ENCODE measurements around the gene NANOG. TPM values are rescaled to one million over a fixed set of nuclear protein-coding genes. Genes with fewer than 3 reads are reported as not detected.
"Not testable (repeated sequence)": the region's sequence is repeated elsewhere in the genome, so short reads cannot be mapped to it uniquely, and the experiment has no call there.

The NANOG gene
- total and polyA plus RNA-seq, 2 donors (not counting 3 experiments of a cell fraction or from before 2014, with no cell fraction given), result 0.03 TPM; not detected in 1

DNA sequence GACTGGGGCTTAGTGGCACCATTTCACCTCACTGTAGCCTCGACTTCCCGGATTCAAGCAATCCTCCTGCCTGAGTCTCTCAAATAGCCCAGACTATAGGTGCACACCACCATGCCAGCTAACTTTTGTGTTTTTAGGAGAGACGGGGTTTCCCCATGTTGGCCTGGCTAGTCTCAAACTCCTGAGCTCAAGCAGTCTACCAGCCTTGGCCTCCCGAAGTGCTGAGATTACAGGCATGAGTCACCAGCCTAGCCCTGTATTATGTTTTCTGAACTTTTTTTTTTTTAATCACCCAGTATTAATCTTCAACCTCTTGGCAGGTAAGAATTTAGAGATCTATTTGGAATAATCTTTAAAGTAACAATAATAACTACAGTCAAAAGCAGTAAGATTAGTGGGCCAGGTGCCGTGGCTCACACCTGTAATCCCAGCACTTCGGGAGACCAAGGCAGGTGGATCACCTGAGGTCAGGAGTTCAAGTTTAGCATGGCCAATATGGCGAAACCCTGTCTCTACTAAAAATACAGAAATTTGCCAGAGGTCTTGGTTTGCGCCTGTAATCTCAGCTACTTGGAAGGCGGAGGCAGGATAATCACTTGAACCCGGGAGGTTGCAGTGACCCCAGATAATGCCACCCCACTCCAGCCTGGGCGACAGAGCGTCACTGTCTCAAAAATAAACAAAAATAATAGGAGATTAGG lies 8.6 kb downstream of the NANOG start:
- Histone ChIP-seq H3K79me2 (ENCODE audit: control insufficient read depth, insufficient read depth, low read length) (no peaks in the 10 kb centered on the region), H4K20me1 (replicated peaks; ENCODE audit: control insufficient read depth, extremely low read depth, insufficient read depth, low read length) (no peaks in the 10 kb centered on the region), H3K9me3 (replicated peaks; ENCODE audit: control insufficient read depth, insufficient read depth, low read length) (no peaks in the 10 kb centered on the region), H3K36me3 (ENCODE audit: control insufficient read depth in 2 of 2, extremely low read depth in 1 of 2, insufficient read depth in 2 of 2, low read length in 2 of 2) (no peaks in the 10 kb centered on the region), H3K4me3 (replicated peaks in 1 of 3; ENCODE audit: insufficient read depth in 1 of 3, low read depth in 1 of 3, low read length in 3 of 3) (no peak overlapping the region), H3K9ac (replicated peaks; ENCODE audit: extremely low read depth, insufficient read depth, low read length) (no peak overlapping the region), H2AFZ (ENCODE audit: low read depth, low read length) (no peak overlapping the region), H3K4me1 (ENCODE audit: control insufficient read depth, extremely low read depth, insufficient read depth, low read length) (no peaks in the 10 kb centered on the region), H3K27me3 (ENCODE audit: control insufficient read depth in 2 of 2, insufficient read depth in 2 of 2, low read length in 2 of 2) (no peaks in the 10 kb centered on the region), H3K9me1 (replicated peaks; ENCODE audit: control insufficient read depth, extremely low read depth, insufficient read depth, low read length) (no peaks in the 10 kb centered on the region), H3K4me2 (ENCODE audit: insufficient read depth, low read length) (peak overlapping the region; percentile 6), H3K27ac (ENCODE audit: insufficient read depth, low read depth, low read length) (no peak overlapping the region)
- ChIA-PET POLR2A (interaction anchor here (0.7 kb wide), 1 partner anchor 107 kb away, joined by 3 read pairs; no protein-coding TSS in a partner anchor), CTCF (interaction anchor here (1.4 to 1.8 kb wide), 2 partner anchors 9 to 108 kb away, joined by 5 to 10 read pairs; no protein-coding TSS in a partner anchor)
- dilution Hi-C loops (cut with MboI; ENCODE audit: extremely low pct_ligation_motif_present, low sequenced_read_pairs), result no loop called here
- DNase-seq (ENCODE audit: low read depth, low spot score), result no peak
- BruUV-seq (replicated peaks), result no TSS peak
- TF ChIP-seq POLR2AphosphoS5 (IDR thresholded peaks at IDR 0.05; ENCODE audit: insufficient read depth, low read depth, low read length) (no peak), JUN (IDR thresholded peaks at IDR 0.05; ENCODE audit: borderline replicate concordance, insufficient read depth, insufficient read length, low read depth) (no peak), MYC (IDR thresholded peaks at IDR 0.05; ENCODE audit: low read depth, low read length) (no peak), GATA2 (IDR thresholded peaks at IDR 0.05; ENCODE audit: insufficient read depth, insufficient read length, low read depth, low read length) (no peak), EZH2 (IDR thresholded peaks at IDR 0.05; ENCODE audit: borderline replicate concordance, low read depth, low read length, severe bottlenecking) (no peak), POLR2A (IDR thresholded peaks at IDR 0.05; ENCODE audit: low read depth, low read length) (no peak), FOS (IDR thresholded peaks at IDR 0.05; ENCODE audit: borderline replicate concordance, insufficient read depth, low read length) (no peak)
- TF ChIP-seq, protein P1, sequence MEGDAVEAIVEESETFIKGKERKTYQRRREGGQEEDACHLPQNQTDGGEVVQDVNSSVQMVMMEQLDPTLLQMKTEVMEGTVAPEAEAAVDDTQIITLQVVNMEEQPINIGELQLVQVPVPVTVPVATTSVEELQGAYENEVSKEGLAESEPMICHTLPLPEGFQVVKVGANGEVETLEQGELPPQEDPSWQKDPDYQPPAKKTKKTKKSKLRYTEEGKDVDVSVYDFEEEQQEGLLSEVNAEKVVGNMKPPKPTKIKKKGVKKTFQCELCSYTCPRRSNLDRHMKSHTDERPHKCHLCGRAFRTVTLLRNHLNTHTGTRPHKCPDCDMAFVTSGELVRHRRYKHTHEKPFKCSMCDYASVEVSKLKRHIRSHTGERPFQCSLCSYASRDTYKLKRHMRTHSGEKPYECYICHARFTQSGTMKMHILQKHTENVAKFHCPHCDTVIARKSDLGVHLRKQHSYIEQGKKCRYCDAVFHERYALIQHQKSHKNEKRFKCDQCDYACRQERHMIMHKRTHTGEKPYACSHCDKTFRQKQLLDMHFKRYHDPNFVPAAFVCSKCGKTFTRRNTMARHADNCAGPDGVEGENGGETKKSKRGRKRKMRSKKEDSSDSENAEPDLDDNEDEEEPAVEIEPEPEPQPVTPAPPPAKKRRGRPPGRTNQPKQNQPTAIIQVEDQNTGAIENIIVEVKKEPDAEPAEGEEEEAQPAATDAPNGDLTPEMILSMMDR (IDR thresholded peaks at IDR 0.05; ENCODE audit: extremely low read depth in 1 of 2, insufficient read depth in 1 of 2, low read depth in 1 of 2, low read length in 2 of 2), result no peak
- TF ChIP-seq, protein P2, sequence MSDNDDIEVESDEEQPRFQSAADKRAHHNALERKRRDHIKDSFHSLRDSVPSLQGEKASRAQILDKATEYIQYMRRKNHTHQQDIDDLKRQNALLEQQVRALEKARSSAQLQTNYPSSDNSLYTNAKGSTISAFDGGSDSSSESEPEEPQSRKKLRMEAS (IDR thresholded peaks at IDR 0.05; ENCODE audit: insufficient read depth, insufficient read length), result no peak
- no peak for FAIRE-seq
- intact Hi-C loops (cut with micrococcal nuclease), result no loop called here

DNA sequence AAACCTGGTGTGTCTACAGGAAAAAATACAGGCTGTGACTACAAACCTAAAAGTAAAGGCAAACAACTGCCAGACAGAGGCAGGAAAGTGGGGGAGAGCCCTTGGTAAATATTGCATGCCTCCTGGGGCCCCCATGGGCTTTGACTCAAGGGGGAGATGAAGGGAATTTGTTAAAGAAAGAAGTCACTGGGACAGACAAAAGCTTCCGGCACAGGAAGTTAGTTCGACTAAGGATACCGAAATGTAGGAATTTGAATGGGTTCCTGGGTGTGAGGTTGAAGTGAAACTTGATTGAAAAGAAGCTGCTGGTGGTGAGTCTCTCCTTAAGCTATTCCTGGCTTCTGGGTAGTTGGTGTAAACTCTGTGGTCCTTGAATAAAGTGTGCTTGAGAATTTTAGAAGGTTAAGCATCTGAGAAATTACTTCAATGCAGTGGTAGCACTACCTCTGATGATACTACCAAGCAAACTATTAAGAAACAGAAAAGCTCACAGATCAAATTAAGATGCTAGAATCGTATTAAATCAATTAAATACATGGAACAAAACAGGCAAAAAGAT lies 9.6 kb downstream of the NANOG start:
- H3K9ac ChIP-seq (replicated peaks; ENCODE audit: extremely low read depth, insufficient read depth, low read length); BruUV-seq (replicated peaks); H2AFZ ChIP-seq (ENCODE audit: low read depth, low read length); H3K9me1 ChIP-seq (replicated peaks; ENCODE audit: control insufficient read depth, extremely low read depth, insufficient read depth, low read length); H3K27me3 ChIP-seq (ENCODE audit: control insufficient read depth in 2 of 2, insufficient read depth in 2 of 2, low read length in 2 of 2); H3K4me3 ChIP-seq (replicated peaks in 1 of 3; ENCODE audit: insufficient read depth in 1 of 3, low read depth in 1 of 3, low read length in 3 of 3); dilution Hi-C loops (cut with MboI; ENCODE audit: extremely low pct_ligation_motif_present, low sequenced_read_pairs); intact Hi-C loops (cut with micrococcal nuclease); H4K20me1 ChIP-seq (replicated peaks; ENCODE audit: control insufficient read depth, extremely low read depth, insufficient read depth, low read length); H3K27ac ChIP-seq (ENCODE audit: insufficient read depth, low read depth, low read length); H3K79me2 ChIP-seq (ENCODE audit: control insufficient read depth, insufficient read depth, low read length); H3K4me1 ChIP-seq (ENCODE audit: control insufficient read depth, extremely low read depth, insufficient read depth, low read length); H3K4me2 ChIP-seq (ENCODE audit: insufficient read depth, low read length); H3K36me3 ChIP-seq (ENCODE audit: control insufficient read depth in 2 of 2, extremely low read depth in 1 of 2, insufficient read depth in 2 of 2, low read length in 2 of 2); DNase-seq (ENCODE audit: low read depth, low spot score); H3K9me3 ChIP-seq (replicated peaks; ENCODE audit: control insufficient read depth, insufficient read depth, low read length): not testable (repeated sequence)
- peak; percentile 53 for FAIRE-seq
- ChIA-PET CTCF (interaction anchor here (1.8 kb wide), 1 partner anchor 107 kb away, joined by 10 read pairs; no protein-coding TSS in a partner anchor), POLR2A (interaction anchor here (0.7 kb wide), 1 partner anchor 106 kb away, joined by 3 read pairs; no protein-coding TSS in a partner anchor)
